GM12874 (cell line): ENCODE data around the gene PDZD2.

Experiments used
- CTCF ChIP-seq: IDR thresholded peaks from 2 replicates; pipeline ENCODE4 v1.5.1; 2011; ENCODE audit warnings: low read depth, mild to moderate bottlenecking, control low read depth, low read length, moderate library complexity; ENCODE audit not compliant: insufficient read depth

The PDZD2 gene

GRCh38 chr5:32151198-32151597, 512.3 kb downstream of the PDZD2 start:
- no peak for TF ChIP-seq CTCF

GRCh38 chr5:32153723-32154122, 514.8 kb downstream of the PDZD2 start:
- no peak for TF ChIP-seq CTCF

DNA sequence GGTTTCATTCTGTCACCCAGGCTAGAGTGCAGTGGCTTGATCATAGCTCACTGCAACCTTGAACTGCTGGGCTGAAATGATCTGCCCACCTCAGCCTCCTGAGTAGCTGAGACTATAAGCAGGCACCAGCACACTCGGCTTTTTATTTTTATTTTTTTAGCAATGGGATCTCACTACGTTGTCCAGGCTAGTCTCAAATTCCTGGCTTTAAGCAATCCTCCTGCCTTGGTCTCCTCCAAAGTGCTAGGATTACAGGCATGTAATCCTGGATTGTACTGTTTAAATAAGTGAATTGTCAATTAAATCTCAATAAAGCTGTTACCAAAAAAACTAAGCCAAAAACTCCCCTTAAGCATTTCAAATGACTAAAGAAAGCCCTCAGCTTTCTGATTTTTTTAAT, 516.3 kb downstream of the PDZD2 start:
- no peak for TF ChIP-seq CTCF

DNA sequence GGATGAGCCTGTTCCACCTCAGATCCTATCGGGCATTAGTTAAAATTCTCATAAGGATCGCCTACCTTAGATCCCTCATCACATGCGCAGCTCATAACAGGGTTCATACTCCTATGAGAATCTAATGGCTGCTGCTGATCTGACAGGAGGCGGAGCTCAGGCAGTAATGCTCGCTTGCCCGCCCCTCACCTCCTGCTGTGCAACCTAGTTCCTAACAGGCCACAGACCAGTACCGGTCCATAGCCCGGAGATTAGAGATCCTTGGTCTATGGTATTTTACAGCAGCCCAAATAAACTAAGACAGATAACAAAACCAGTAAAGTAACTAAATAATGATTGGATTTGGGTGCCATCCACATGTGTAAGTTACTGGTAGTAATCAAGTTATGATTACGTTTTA, 517.7 kb downstream of the PDZD2 start:
- no peak for TF ChIP-seq CTCF

DNA sequence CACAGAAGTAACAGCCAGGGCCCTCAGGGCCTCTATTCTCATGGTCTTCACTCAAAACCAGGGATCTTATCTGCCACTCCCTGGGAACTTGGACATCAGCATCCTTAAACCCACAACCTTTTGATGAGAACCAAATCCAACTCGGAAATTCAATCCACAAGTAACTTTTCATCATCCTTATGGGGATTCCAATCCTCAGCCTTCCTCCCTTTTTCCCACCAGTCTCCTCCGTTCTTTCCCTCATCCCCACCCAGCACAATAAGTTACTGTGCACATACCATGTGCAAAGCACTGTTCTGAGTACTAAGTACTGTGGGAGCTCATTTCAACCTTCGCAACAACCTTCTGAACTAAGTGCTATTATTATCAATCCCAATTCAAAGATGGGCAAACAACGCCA, 518.1 kb downstream of the PDZD2 start:
- no peak for TF ChIP-seq CTCF

- no peak for TF ChIP-seq CTCF
Measured at GRCh38 chr5:32158679-32158975, 519.7 kb downstream of the PDZD2 start.

DNA sequence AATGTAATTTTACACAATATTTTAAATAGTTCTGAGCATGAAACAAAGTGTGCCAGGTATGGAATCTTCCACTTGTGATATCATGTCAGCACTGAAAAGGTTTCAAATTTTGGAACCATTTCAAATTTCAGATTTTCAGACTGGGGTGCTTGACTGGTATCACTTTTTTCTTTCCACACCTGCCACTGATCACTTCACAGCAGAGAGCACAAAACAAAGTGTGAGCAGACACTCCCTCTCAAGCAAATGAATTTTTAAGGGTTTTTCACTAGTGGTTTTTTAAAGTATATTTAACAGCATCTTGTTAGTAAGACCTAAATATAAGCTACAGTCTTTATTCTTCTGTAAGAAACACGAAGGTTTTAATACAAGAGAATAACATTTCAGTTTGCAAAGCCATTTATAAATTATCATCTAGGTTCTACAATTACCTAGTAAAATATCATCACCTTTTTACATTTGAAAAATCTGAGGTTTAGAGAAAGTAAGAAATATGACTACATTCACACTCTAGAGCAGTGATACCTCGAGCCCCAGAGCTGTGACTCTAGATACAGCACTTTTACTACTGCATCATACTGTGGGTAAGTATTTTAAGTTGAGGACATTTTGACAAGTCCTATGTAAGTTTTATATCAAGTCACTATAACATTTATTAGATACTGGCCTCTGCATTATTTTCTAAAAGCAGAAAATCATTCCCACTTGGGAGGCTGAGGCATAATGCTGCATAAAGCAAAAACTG, 520.6 kb downstream of the PDZD2 start:
- TF ChIP-seq CTCF, result no peak
